Keratinocyte (primary cell): ENCODE measurements around the gene TFDP2. TPM values are rescaled to one million over a fixed set of nuclear protein-coding genes. Genes with fewer than 3 reads are reported as not detected.

Source experiments
- DNase-seq: peaks from one replicate; pipeline ENCODE4 v3.0.0-alpha.2; 2011; ENCODE audit warnings: low read depth, missing footprints, low spot score
- FAIRE-seq: peaks from 2 replicates; lab custom pipeline; 2011; peaks lifted over from hg19 to GRCh38; lab: Jason Lieb, UNC
- H2AFZ ChIP-seq: 2 replicates; pipeline ENCODE4 v1.6.0; 2012; ENCODE audit warnings: low read length, control low read depth, inconsistent platforms; ENCODE audit not compliant: control insufficient read depth
- H3K27ac ChIP-seq: 2 replicates; pipeline ENCODE4 v1.5.1; 2011; ENCODE audit warnings: low read length; ENCODE audit not compliant: control insufficient read depth, insufficient read depth
- H3K27me3 ChIP-seq: 3 replicates; pipeline ENCODE4 v1.6.0; 2011; ENCODE audit warnings: low read length; ENCODE audit not compliant: control insufficient read depth, insufficient read depth; ENCODE audit errors: extremely low read depth
- H3K36me3 ChIP-seq, 2 experiments: 2 replicates in 1 of 2; 3 replicates in 1 of 2; pipeline ENCODE4 v1.5.1; 2011; ENCODE audit warnings: low read length in 2 of 2, mild to moderate bottlenecking in 1 of 2; ENCODE audit not compliant: control insufficient read depth in 2 of 2, insufficient read depth in 2 of 2; ENCODE audit errors: extremely low read depth in 1 of 2
- H3K4me1 ChIP-seq: 3 replicates; pipeline ENCODE4 v1.5.1; 2011; ENCODE audit warnings: low read length; ENCODE audit not compliant: control insufficient read depth, insufficient read depth; ENCODE audit errors: extremely low read depth
- H3K4me2 ChIP-seq: 3 replicates; pipeline ENCODE4 v1.6.0; 2011; ENCODE audit warnings: low read depth, low read length; ENCODE audit not compliant: control insufficient read depth, insufficient read depth; ENCODE audit errors: extremely low read depth
- H3K4me3 ChIP-seq, 3 experiments: fragments of 200-600 bp in 1 of 3; sonication (generic) in 1 of 3; 2 replicates in 2 of 3; 3 replicates in 1 of 3; pipeline ENCODE4 v1.5.1; 2011 to 2016; ENCODE audit warnings: low read length in 3 of 3, mild to moderate bottlenecking in 3 of 3, control low read depth in 2 of 3, inconsistent platforms in 1 of 3, low read depth in 1 of 3, mixed read lengths in 1 of 3, mixed run types in 1 of 3, moderate library complexity in 1 of 3; ENCODE audit not compliant: control insufficient read depth in 2 of 3, insufficient read depth in 2 of 3; ENCODE audit errors: extremely low read depth in 1 of 3
- H3K79me2 ChIP-seq: 2 replicates; pipeline ENCODE4 v1.6.0; 2012; ENCODE audit warnings: low read length; ENCODE audit not compliant: control insufficient read depth, insufficient read depth
- H3K9ac ChIP-seq: 3 replicates; pipeline ENCODE4 v1.6.0; 2011; ENCODE audit warnings: low read length; ENCODE audit not compliant: control insufficient read depth, insufficient read depth; ENCODE audit errors: extremely low read depth
- H3K9me1 ChIP-seq: 3 replicates; pipeline ENCODE4 v1.6.0; 2011; ENCODE audit warnings: low read length; ENCODE audit not compliant: control insufficient read depth, insufficient read depth; ENCODE audit errors: extremely low read depth
- H3K9me3 ChIP-seq: 2 replicates; pipeline ENCODE4 v1.5.1; 2012; ENCODE audit warnings: low read depth, low read length; ENCODE audit not compliant: control insufficient read depth
- H4K20me1 ChIP-seq: 3 replicates; pipeline ENCODE4 v1.6.0; 2011; ENCODE audit warnings: low read length; ENCODE audit not compliant: control insufficient read depth, insufficient read depth; ENCODE audit errors: extremely low read depth
- CTCF ChIP-seq, 3 experiments: IDR thresholded peaks in 1 of 3; conservative IDR thresholded peaks in 1 of 3; optimal IDR thresholded peaks in 1 of 3; 2 replicates in 2 of 3; 3 replicates in 1 of 3; pipeline versions ENCODE3 to v1.5.1; 2011; ENCODE audit warnings: low read length in 3 of 3, mild to moderate bottlenecking in 3 of 3, moderate library complexity in 2 of 3, control low read depth in 1 of 3, inconsistent platforms in 1 of 3; ENCODE audit not compliant: insufficient read depth in 2 of 3; ENCODE audit errors: extremely low read depth in 1 of 3
- EZH2 ChIP-seq: IDR thresholded peaks from one replicate; pipeline ENCODE4 v1.6.1; 2012; ENCODE audit warnings: inconsistent platforms, mild to moderate bottlenecking, low read length, moderate library complexity
- dilution Hi-C: fragments of 300-500 bp; cut with MboI; formaldehyde crosslinking; loops from one replicate; pipeline ENCODE4 v1.7.0; 2020; ENCODE audit warnings: low sequenced_read_pairs; ENCODE audit not compliant: extremely low pct_ligation_motif_present
- polyA plus RNA-seq, 5 experiments: library from polyadenylated mRNA; depleted of rRNA in 3 of 5; stranded (reverse) in 3 of 5; stranded (forward) in 1 of 5; unstranded in 1 of 5; fragments of >200 nt; gene quantifications; 1 replicate in 1 of 5; 2 replicates in 3 of 5; 3 replicates in 1 of 5; pipeline versions ENCODE4 v1.2.1 to v1.2.3, GENCODE V29; 2011 to 2012; ENCODE audit warnings: missing spikeins in 2 of 5, low read depth in 1 of 5, low replicate concordance in 1 of 5

TFDP2 gene
- polyA plus RNA-seq, 1 donor (not counting 4 experiments of a cell fraction or from before 2014, with no cell fraction given) = 40.6 TPM

- no peak overlapping the region for H3K9ac ChIP-seq
- no peak overlapping the region for H2AFZ ChIP-seq
- H3K36me3 ChIP-seq = no peaks in the 10 kb centered on the region
- no peak for DNase-seq
- no peaks in the 10 kb centered on the region for H3K9me1 ChIP-seq
- H3K27me3 ChIP-seq = no peaks in the 10 kb centered on the region
- no peak overlapping the region for H3K4me3 ChIP-seq
- dilution Hi-C loops = no loop called here
- TF ChIP-seq EZH2 = no peak
- no peak overlapping the region for H3K4me2 ChIP-seq
- no peak for FAIRE-seq
- H3K27ac ChIP-seq = no peak overlapping the region
- no peaks in the 10 kb centered on the region for H3K79me2 ChIP-seq
- H4K20me1 ChIP-seq = no peaks in the 10 kb centered on the region
- no peaks in the 10 kb centered on the region for H3K9me3 ChIP-seq
- no peaks in the 10 kb centered on the region for H3K4me1 ChIP-seq
Observed at GRCh38 chr3:142106548-142106947, 42.8 kb downstream of the TFDP2 start.

- Histone ChIP-seq H3K4me1 (no peaks in the 10 kb centered on the region), H3K4me2 (no peak overlapping the region), H3K9me1 (no peaks in the 10 kb centered on the region), H3K27ac (no peak overlapping the region), H3K79me2 (no peaks in the 10 kb centered on the region), H2AFZ (no peak overlapping the region), H4K20me1 (no peaks in the 10 kb centered on the region), H3K27me3 (no peaks in the 10 kb centered on the region), H3K36me3 (no peaks in the 10 kb centered on the region), H3K9ac (no peak overlapping the region), H3K9me3 (no peaks in the 10 kb centered on the region), H3K4me3 (no peak overlapping the region)
- no peak for DNase-seq
- dilution Hi-C loops = no loop called here
- FAIRE-seq = no peak
- TF ChIP-seq EZH2 (no peak), CTCF (optimal IDR thresholded peaks at IDR 0.05 in 1 of 3, IDR thresholded peaks at IDR 0.05 in 1 of 3, conservative IDR thresholded peaks at IDR 0.05 in 1 of 3; ENCODE audit: extremely low read depth in 1 of 3, insufficient read depth in 2 of 3, low read length in 3 of 3) (no peak)
Observed at GRCh38 chr3:142105991-142106390, 43.4 kb downstream of the TFDP2 start.

GRCh38 chr3:142104763-142105162, 44.6 kb downstream of the TFDP2 start:
- H3K36me3 ChIP-seq = no peaks in the 10 kb centered on the region
- TF ChIP-seq EZH2 (no peak), CTCF (optimal IDR thresholded peaks at IDR 0.05 in 1 of 3, IDR thresholded peaks at IDR 0.05 in 1 of 3, conservative IDR thresholded peaks at IDR 0.05 in 1 of 3; ENCODE audit: extremely low read depth in 1 of 3, insufficient read depth in 2 of 3, low read length in 3 of 3) (no peak)
- no peaks in the 10 kb centered on the region for H3K9me3 ChIP-seq
- dilution Hi-C loops = no loop called here
- H2AFZ ChIP-seq = no peak overlapping the region
- H3K79me2 ChIP-seq = no peaks in the 10 kb centered on the region
- DNase-seq (no peak), FAIRE-seq (no peak)
- H3K4me1 ChIP-seq = no peaks in the 10 kb centered on the region
- H3K4me3 ChIP-seq = no peak overlapping the region
- H4K20me1 ChIP-seq = no peaks in the 10 kb centered on the region
- H3K9ac ChIP-seq = no peak overlapping the region
- H3K27ac ChIP-seq = no peak overlapping the region
- no peaks in the 10 kb centered on the region for H3K9me1 ChIP-seq
- no peak overlapping the region for H3K4me2 ChIP-seq
- H3K27me3 ChIP-seq = no peaks in the 10 kb centered on the region
